Measurements from ENCODE around the gene CABLES2. TPM values are rescaled to one million over a fixed set of nuclear protein-coding genes. Genes with fewer than 3 reads are reported as not detected.
A peak's percentile ranks its signal among the peaks of the same experiment; 100 is the strongest.

CABLES2 gene
- total RNA-seq, 1 experiment from 2014 or later, result 12.4 TPM

GRCh38 chr20:62436692-62437091 is 29.6 kb upstream of the CABLES2 start:
- H4K20me1 ChIP-seq (ENCODE audit: low read length), result no peaks in the 10 kb centered on the region
- H3K4me1 ChIP-seq (ENCODE audit: insufficient read depth, low read length), result no peaks in the 10 kb centered on the region
- intact Hi-C loops (cut with micrococcal nuclease), result no loop called here
- no peak overlapping the region for H3K4me2 ChIP-seq (ENCODE audit: low read length)
- BruUV-seq (replicated peaks), result no TSS peak
- no peak for DNase-seq
- TF ChIP-seq EZH2phosphoT487 (IDR thresholded peaks at IDR 0.05; ENCODE audit: borderline replicate concordance, low read length) (no peak), EZH2 (IDR thresholded peaks at IDR 0.05; ENCODE audit: low read length, unreplicated experiment) (no peak), CTCF (conservative IDR thresholded peaks at IDR 0.05; ENCODE audit: low read depth, low read length) (no peak)
- peaks cover 12% of the 10 kb centered on the region; the same call in 1 of the 2 replicates for H3K27me3 ChIP-seq (ENCODE audit: low read length)
- H3K9me2 ChIP-seq (replicated peaks; ENCODE audit: low read length), result no peaks in the 10 kb centered on the region
- H3K36me3 ChIP-seq (ENCODE audit: low read depth, low read length), result no peaks in the 10 kb centered on the region
- H3K4me3 ChIP-seq (ENCODE audit: low read length), result no peak overlapping the region
- H2AFZ ChIP-seq (ENCODE audit: low read length), result no peak overlapping the region
- no peaks in the 10 kb centered on the region for H3K79me2 ChIP-seq (ENCODE audit: low read length)
- H3K9ac ChIP-seq (ENCODE audit: low read length), result no peak overlapping the region
- H3K27ac ChIP-seq (ENCODE audit: low read length), result no peak overlapping the region
- ChIA-PET CTCF (no interaction called here), POLR2A (ENCODE audit: unreplicated experiment) (no interaction called here)
- no peak for ATAC-seq
- no peaks in the 10 kb centered on the region for H3F3A ChIP-seq (ENCODE audit: low read length, unreplicated experiment)
- H3K9me3 ChIP-seq (ENCODE audit: low read length), result no peaks in the 10 kb centered on the region

- H3K9me2 ChIP-seq (replicated peaks; ENCODE audit: low read length), result no peaks in the 10 kb centered on the region
- no peak for DNase-seq
- H3K4me2 ChIP-seq (ENCODE audit: low read length), result no peak overlapping the region
- no peaks in the 10 kb centered on the region for H3K79me2 ChIP-seq (ENCODE audit: low read length)
- H3K27ac ChIP-seq (ENCODE audit: low read length), result no peak overlapping the region
- H2AFZ ChIP-seq (ENCODE audit: low read length), result peak overlapping the region; percentile 12; the same call in 1 of the 2 replicates
- H3K36me3 ChIP-seq (ENCODE audit: low read depth, low read length), result no peaks in the 10 kb centered on the region
- peak; percentile 36 for ATAC-seq
- CTCF ChIA-PET, result no interaction called here
- H4K20me1 ChIP-seq (ENCODE audit: low read length), result no peaks in the 10 kb centered on the region
- H3K4me1 ChIP-seq (ENCODE audit: insufficient read depth, low read length), result no peaks in the 10 kb centered on the region
- no TSS peak for BruUV-seq (replicated peaks)
- intact Hi-C loops (cut with micrococcal nuclease), result no loop called here
- no peak for TF ChIP-seq EZH2phosphoT487 (IDR thresholded peaks at IDR 0.05; ENCODE audit: borderline replicate concordance, low read length)
- POLR2A ChIA-PET (ENCODE audit: unreplicated experiment), result no interaction called here
- no peaks in the 10 kb centered on the region for H3F3A ChIP-seq (ENCODE audit: low read length, unreplicated experiment)
- no peak overlapping the region for H3K4me3 ChIP-seq (ENCODE audit: low read length)
- no peaks in the 10 kb centered on the region for H3K9me3 ChIP-seq (ENCODE audit: low read length)
- peaks cover 7% of the 10 kb centered on the region; the same call in 1 of the 2 replicates for H3K27me3 ChIP-seq (ENCODE audit: low read length)
- H3K9ac ChIP-seq (ENCODE audit: low read length), result no peak overlapping the region
These were observed 26.8 kb upstream of the CABLES2 start for GRCh38 chr20:62433658-62434497.

GRCh38 chr20:62430866-62431447 is 23.9 kb upstream of the CABLES2 start:
- Histone ChIP-seq H3K4me1 (ENCODE audit: insufficient read depth, low read length) (peaks cover 24% of the 10 kb centered on the region), H2AFZ (ENCODE audit: low read length) (no peak overlapping the region), H3K36me3 (ENCODE audit: low read depth, low read length) (no peaks in the 10 kb centered on the region), H3K4me3 (ENCODE audit: low read length) (no peak overlapping the region), H3F3A (ENCODE audit: low read length, unreplicated experiment) (no peaks in the 10 kb centered on the region), H3K27me3 (ENCODE audit: low read length) (peaks cover 7% of the 10 kb centered on the region; the same call in 1 of the 2 replicates), H3K27ac (ENCODE audit: low read length) (no peak overlapping the region), H3K4me2 (ENCODE audit: low read length) (no peak overlapping the region), H3K9ac (ENCODE audit: low read length) (no peak overlapping the region), H3K9me2 (replicated peaks; ENCODE audit: low read length) (no peaks in the 10 kb centered on the region), H3K79me2 (ENCODE audit: low read length) (0 out of 2 replicates have a peak, but pooled peaks cover 5% of the 10 kb centered on the region), H3K9me3 (ENCODE audit: low read length) (no peaks in the 10 kb centered on the region), H4K20me1 (ENCODE audit: low read length) (no peaks in the 10 kb centered on the region)
- intact Hi-C loops (cut with micrococcal nuclease), result no loop called here
- no peak for TF ChIP-seq EZH2phosphoT487 (IDR thresholded peaks at IDR 0.05; ENCODE audit: borderline replicate concordance, low read length)
- no peak for TF ChIP-seq CTCF (conservative IDR thresholded peaks at IDR 0.05; ENCODE audit: low read depth, low read length)
- no peak for TF ChIP-seq EZH2 (IDR thresholded peaks at IDR 0.05; ENCODE audit: low read length, unreplicated experiment)
- POLR2A ChIA-PET (ENCODE audit: unreplicated experiment), result no interaction called here
- DNase-seq, result no peak
- ATAC-seq, result no peak
- no TSS peak for BruUV-seq (replicated peaks)
- CTCF ChIA-PET, result no interaction called here

All from PC-3 (cell line).